LNCAP (cell line): ENCODE data around the gene SRGAP1.

ENCODE experiments used
- TF ChIP-seq, protein P1 (sequence below): fragments of 450-650 bp; IDR thresholded peaks from 2 replicates; pipeline ENCODE4 v1.5.1; 2017; ENCODE audit warnings: mild to moderate bottlenecking

Gene SRGAP1

DNA sequence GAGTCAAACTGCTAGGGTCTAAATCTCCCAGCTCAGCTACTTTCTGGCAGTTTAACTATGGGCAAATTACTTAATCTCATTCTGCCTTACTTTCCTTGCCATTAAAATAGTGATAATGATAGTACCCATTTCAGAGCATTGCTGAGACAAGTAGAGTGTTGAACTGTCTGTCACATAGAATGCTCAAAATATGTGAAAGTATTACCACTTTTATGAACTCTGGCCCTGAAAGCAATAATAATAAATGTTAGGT is 19.9 kb downstream of the SRGAP1 start:
- TF ChIP-seq, protein P1, sequence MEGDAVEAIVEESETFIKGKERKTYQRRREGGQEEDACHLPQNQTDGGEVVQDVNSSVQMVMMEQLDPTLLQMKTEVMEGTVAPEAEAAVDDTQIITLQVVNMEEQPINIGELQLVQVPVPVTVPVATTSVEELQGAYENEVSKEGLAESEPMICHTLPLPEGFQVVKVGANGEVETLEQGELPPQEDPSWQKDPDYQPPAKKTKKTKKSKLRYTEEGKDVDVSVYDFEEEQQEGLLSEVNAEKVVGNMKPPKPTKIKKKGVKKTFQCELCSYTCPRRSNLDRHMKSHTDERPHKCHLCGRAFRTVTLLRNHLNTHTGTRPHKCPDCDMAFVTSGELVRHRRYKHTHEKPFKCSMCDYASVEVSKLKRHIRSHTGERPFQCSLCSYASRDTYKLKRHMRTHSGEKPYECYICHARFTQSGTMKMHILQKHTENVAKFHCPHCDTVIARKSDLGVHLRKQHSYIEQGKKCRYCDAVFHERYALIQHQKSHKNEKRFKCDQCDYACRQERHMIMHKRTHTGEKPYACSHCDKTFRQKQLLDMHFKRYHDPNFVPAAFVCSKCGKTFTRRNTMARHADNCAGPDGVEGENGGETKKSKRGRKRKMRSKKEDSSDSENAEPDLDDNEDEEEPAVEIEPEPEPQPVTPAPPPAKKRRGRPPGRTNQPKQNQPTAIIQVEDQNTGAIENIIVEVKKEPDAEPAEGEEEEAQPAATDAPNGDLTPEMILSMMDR: no peak

DNA sequence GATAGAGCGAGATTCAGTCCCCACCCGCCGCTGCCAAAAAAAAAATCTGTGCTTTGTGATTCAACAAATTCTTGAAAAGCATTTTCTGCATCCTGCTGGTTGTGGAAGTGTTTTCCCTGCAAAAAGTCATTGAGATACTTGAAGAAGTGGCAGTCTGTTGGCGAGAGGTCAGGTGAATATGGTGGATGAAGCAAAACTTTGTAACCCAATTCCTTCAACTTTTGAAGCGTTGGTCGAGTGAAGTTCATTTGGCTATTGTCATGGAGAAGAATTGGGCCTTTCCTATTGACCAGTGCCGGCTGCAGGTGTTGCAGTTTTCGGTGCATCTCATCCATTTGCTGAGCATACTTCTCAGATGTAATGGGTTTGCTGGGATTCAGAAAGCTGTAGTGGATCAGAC is 20.9 kb downstream of the SRGAP1 start:
- TF ChIP-seq, protein P1: no peak

DNA sequence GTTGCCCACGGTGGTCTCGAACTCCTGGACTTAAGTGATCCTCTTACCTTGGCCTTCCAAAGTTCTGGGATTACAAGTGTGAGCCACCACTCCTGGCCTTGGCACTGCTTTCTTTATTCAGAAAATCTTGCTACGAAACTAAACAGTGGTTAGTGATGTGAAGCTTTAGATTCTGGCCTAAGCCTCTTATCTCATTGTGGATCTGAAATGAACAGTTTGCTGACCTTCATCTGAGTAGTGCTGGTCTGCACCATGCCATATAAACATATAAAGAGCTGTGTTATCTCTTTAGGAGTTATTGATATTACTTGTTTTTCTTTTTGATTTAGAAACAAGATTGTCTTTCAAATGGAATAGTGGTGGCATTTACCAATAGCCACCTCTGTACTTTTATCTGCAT is 22.6 kb downstream of the SRGAP1 start:
- TF ChIP-seq, protein P1: no peak

DNA sequence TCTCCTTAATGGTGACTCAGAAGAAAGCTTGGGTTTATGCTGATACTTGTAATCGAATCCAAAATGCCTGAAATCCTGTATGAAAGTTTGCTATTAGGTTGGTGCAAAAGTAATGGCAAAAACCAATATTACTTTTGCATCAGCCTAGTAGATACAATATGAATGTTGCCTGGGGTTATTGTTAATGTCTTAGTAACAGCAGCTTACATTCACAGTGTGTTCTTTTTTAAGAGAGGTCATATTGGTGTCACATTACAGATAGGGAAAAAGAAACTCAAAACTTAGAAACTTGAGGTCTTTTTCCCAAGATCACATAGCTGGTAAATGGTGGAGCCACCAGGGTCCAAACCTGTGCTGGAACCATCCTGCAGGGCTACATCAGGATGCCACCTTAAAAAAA is 25.2 kb downstream of the SRGAP1 start:
- TF ChIP-seq, protein P1: no peak

DNA sequence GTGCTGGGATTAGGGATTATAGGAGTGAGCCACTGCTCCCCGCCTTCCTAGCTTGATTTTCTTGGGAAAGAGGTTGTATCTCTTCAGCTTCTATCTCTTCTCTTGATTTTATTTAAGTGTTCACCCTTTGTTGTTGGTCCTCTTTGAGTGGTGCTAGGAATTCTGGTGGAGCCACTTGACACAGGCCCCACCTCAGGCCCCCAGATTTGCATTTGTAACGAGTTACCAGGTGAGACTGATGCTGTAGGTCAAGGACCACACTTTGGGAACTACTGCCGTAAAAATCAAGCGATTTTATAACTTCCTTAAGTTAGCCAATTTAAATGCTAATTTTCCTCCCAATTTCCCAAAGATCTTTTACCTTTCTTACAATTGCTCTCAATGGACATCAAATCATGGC is 26.3 kb downstream of the SRGAP1 start:
- TF ChIP-seq, protein P1: no peak

DNA sequence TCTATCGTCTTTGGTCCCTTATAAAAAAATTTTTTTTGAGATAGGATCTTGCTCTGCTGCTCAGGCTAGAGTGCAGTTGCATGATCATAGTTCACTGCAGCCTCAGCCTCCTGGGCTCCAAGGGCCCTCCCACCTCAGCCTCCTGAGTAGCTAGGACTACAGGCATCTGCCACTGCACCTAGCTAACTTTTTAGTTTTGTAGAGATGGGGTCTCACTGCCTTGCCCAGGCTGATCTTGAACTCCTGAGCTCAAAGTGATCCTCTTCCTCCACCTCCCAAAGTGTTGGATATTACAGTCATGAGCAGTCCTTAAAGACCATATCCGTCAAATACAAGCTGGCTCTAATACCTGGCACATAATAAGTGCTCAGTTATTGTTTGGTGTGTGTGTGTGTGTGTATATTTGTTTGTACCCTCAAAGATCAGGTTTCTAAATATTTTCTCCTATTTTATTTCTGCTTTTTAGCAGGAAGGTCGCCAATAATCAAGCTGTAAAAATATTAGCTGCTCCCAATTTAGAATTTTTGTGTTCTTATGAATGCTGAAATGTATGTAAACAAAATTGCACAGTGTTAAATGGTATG is 30.5 kb downstream of the SRGAP1 start:
- TF ChIP-seq, protein P1: no peak

DNA sequence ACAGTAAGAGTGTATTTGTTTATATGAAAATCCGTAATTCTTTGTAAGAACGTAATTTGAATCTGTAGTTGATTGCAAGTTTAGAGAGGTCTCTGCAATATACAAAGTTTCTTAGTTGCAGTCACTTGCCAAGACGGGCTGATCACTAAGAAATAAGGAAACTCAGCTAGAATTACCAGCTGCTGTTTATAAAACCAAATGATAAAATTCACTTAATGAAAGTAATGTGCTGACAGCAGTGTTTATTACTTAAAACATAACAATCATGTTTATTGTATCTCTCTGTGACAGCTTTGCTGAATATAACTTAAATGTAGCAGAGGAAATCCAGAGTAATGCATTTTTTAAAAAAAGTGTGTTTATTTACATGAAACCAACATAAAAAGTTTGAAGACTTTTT is 31.2 kb downstream of the SRGAP1 start:
- TF ChIP-seq, protein P1: no peak

DNA sequence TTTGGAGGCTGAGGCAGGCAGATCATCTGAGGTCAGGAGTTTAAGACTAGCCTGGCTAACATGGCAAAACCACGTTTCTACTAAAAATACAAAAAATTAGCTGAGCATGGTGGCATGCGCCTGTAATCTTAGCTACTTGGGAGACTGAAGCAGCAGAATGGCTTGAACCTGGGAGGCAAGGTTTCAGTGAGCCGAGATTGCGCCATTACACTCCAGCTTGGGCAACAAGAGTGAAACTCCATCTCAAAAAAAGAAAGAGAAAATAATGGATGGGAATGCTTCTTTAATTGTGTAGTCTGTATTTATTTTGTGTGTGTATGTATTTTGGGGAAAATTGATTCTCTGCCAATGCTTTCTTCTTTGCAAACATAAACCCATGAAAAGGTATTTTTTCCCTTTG is 32.5 kb downstream of the SRGAP1 start:
- TF ChIP-seq, protein P1: no peak
